HUES6 (cell line): ENCODE data around the gene PLA2G1B.
"Not testable (repeated sequence)": the region's sequence is repeated elsewhere in the genome, so short reads cannot be mapped to it uniquely, and the experiment has no call there.

Source experiments
- H3K27ac ChIP-seq: 2 replicates; pipeline ENCODE4 v1.7.0; 2013; ENCODE audit warnings: low read depth, mild to moderate bottlenecking, low read length, inconsistent platforms
- H3K27me3 ChIP-seq: 2 replicates; pipeline ENCODE4 v1.6.1; 2013; ENCODE audit warnings: low read length; ENCODE audit not compliant: control insufficient read depth, insufficient read depth
- H3K36me3 ChIP-seq: 2 replicates; pipeline ENCODE4 v1.6.1; 2013; ENCODE audit warnings: low read length; ENCODE audit not compliant: control insufficient read depth, insufficient read depth
- H3K4me1 ChIP-seq: 2 replicates; pipeline ENCODE4 v1.6.1; 2013; ENCODE audit warnings: low read length; ENCODE audit not compliant: control insufficient read depth, insufficient read depth
- H3K4me3 ChIP-seq: 2 replicates; pipeline ENCODE4 v1.5.1; 2013; ENCODE audit warnings: low read depth, low read length
- H3K9ac ChIP-seq: one replicate; pipeline ENCODE4 v1.6.1; 2013; ENCODE audit warnings: mild to moderate bottlenecking, low read length
- H3K9me3 ChIP-seq: 2 replicates; pipeline ENCODE4 v1.6.1; 2013; ENCODE audit warnings: low read depth, low read length; ENCODE audit not compliant: control insufficient read depth, insufficient read depth

Gene PLA2G1B

DNA sequence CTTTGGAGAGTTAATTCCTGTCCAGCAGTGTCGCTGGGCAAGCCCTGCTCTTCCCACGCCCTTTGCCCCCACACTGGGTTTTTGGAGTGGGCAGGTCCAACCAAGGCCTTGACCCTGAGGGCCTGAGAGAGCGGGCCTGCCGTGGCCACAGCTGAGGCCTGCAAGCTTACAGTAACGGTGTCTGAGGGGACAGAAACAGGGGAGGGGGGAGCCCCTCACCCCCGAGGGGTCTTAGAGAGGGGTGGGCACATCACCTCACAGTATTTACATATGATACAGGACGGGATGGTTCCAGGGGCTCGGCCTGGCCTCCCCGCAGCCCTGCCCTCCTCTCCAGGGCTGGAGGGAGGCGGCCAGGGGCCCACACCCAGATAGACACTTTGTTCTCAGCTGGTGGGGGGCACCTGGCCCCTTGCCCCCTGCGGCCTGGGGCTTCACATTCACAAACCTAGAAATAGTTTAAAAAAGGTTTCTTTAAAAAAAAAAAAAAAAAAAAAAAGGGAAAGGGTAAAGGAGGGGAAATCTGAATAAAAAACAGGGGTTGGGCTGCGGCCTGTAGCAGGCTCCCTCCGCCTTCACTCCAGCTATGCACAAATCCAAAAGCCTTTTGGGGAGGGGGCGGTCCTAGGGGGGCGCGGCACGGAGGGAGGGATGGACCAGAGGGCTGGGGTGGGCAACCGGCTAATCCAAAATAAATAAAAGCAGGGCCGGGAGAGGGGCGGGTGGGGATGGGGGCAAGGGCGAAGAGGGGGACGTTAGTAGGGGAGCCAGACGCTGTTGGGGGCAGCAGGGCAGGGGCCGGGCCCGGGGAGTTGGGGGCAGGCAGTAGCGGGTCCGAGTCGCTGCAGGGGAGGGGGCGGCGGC lies 14.8 kb upstream of the PLA2G1B start:
- H3K4me3 ChIP-seq = no peak overlapping the region
- H3K27me3 ChIP-seq = no peaks in the 10 kb centered on the region
- no peak overlapping the region for H3K9ac ChIP-seq
- peaks cover 11% of the 10 kb centered on the region for H3K9me3 ChIP-seq
- peaks cover 4% of the 10 kb centered on the region; the same call in 1 of the 2 replicates for H3K4me1 ChIP-seq
- peaks cover 36% of the 10 kb centered on the region for H3K36me3 ChIP-seq
- no peak overlapping the region for H3K27ac ChIP-seq

DNA sequence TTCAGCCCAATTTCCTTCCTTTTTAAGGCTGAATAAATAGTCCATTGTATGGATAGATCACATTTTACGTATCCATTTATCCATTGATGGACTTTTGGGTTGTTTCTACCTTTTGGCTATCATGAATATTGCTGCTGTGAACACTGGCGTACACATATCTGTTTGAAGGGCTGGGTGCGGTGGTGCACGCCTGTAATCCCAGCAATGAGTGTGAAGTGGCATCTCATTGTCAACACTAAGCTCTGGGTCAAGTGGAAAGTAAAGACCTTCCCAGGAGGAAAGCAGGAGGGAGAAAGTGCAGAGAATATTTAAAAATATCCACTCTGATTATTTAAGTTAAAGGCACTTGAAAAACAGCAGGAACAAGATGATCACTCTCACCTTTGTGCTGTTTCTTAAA lies 11.7 kb upstream of the PLA2G1B start:
- Histone ChIP-seq H3K27me3 (no peaks in the 10 kb centered on the region), H3K4me3 (no peak overlapping the region), H3K9ac (no peak overlapping the region), H3K4me1 (peaks cover 4% of the 10 kb centered on the region; the same call in 1 of the 2 replicates), H3K36me3 (peaks cover 12% of the 10 kb centered on the region), H3K9me3 (peaks cover 24% of the 10 kb centered on the region), H3K27ac (no peak overlapping the region)

DNA sequence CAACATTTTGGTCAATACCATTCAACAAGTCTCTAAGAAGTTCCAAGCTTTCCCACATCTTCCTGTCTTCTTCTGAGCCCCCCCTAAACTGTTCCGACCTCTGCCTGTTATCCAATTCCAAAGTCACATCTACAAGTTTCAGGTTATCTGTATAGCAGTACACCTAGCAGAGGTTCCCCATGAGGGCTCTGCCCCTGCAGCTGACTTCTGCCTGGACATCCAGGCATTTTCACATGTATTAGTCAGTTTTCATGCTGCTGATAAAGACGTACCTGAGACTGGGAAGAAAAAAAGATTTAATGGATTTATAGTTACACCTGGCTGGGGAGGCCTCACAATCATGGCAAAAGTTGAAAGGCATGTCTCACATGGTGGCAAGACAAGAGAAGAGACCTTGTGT lies 10.2 kb upstream of the PLA2G1B start:
- H3K27me3 ChIP-seq = no peaks in the 10 kb centered on the region
- H3K4me1 ChIP-seq = peaks cover 4% of the 10 kb centered on the region; the same call in 1 of the 2 replicates
- no peaks in the 10 kb centered on the region for H3K36me3 ChIP-seq
- H3K9ac ChIP-seq = no peak overlapping the region
- H3K27ac ChIP-seq = no peak overlapping the region
- no peak overlapping the region for H3K4me3 ChIP-seq
- peaks cover 24% of the 10 kb centered on the region for H3K9me3 ChIP-seq

DNA sequence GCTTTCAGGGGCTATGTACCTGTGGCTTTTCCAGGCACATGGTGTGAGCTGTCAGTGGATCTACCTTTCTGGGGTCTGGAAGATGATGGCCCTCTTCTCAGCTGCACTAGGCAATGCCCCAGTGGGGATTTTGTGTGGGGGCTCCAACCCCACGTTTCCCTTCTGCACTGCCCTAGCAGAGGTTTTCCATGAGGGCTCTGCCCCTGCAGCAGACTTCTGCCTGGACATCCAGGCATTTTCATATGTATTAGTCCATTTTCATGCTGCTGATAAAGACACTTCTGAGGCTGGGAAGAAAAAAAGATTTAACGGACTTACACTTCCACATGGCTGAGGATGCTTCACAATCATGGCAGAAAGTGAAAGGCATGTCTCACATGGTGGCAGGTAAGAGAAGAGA lies 8.8 kb upstream of the PLA2G1B start:
- not testable (repeated sequence) for H3K36me3 ChIP-seq, H3K9ac ChIP-seq

DNA sequence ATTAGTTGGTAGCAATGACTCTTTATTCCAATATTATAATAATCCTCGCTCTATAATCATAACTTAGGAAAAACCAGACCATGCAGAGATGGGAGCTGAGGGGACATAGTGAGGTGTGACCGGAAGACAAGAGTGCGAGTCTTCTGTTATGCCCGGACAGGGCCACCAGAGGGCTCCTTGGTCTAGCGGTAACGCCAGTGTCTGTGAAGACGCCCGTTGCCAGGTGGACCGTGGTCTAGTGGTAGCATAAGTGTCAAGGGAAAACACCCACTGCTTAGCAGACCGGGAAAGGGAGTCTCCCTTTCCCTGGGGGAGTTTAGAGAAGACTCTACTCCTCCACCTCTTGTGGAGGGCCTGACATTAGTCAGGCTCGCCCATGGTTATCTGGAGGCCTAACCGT lies 7.9 kb upstream of the PLA2G1B start:
- not testable (repeated sequence) for H3K27me3 ChIP-seq, H3K9ac ChIP-seq, H3K4me3 ChIP-seq, H3K4me1 ChIP-seq, H3K36me3 ChIP-seq, H3K27ac ChIP-seq
- peaks cover 24% of the 10 kb centered on the region for H3K9me3 ChIP-seq

More for the DNA sequence above, 8.8 kb upstream of the PLA2G1B start:
- not testable (repeated sequence) for H3K4me1 ChIP-seq, H3K27me3 ChIP-seq, H3K27ac ChIP-seq, H3K4me3 ChIP-seq
- peaks cover 24% of the 10 kb centered on the region for H3K9me3 ChIP-seq

DNA sequence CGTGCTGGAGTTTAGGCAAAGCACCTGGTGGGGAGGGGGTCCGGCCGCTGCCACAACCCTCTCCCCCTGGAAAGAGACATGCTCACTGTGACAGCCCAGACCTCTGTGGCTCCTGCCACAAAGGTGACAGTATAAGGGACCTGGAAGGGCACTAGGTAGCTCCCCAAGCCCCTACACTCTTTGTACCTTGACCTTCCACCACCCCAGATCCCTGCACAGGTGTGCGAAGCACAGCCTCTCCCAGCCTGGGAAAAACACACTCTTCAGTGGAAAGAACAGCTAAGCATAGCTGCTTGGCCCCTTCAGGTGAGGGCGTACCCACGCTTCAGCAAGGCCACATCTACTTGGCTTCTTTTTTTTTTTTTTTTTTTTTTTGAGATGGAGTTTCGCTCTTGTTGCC lies 4.9 kb upstream of the PLA2G1B start:
- Histone ChIP-seq H3K27me3 (no peaks in the 10 kb centered on the region), H3K36me3 (no peaks in the 10 kb centered on the region), H3K9me3 (peaks cover 14% of the 10 kb centered on the region), H3K4me1 (no peaks in the 10 kb centered on the region), H3K27ac (no peak overlapping the region), H3K9ac (no peak overlapping the region), H3K4me3 (no peak overlapping the region)

DNA sequence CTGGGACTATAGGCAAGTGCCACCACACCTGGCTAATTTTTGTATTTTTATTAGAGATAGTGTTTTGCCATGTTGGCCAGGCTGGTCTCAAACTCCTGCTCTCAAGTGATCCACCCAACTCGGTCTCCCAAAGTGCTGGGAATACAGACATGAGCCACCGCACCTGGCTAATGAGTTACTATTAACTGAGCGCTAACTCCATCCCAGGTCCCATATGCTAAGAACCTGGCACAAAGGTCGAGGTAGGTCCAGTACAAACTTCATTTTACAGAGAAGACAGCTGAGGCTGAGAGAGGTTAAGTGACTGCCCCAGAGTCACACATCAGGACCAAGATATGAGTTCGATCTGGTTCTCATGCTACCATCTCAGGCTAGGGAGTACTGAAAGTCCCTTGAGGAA lies 4.5 kb upstream of the PLA2G1B start:
- H3K9ac ChIP-seq = no peak overlapping the region
- no peak overlapping the region for H3K4me3 ChIP-seq
- no peak overlapping the region for H3K27ac ChIP-seq
- no peaks in the 10 kb centered on the region for H3K36me3 ChIP-seq
- peaks cover 10% of the 10 kb centered on the region for H3K9me3 ChIP-seq
- no peaks in the 10 kb centered on the region for H3K27me3 ChIP-seq
- no peaks in the 10 kb centered on the region for H3K4me1 ChIP-seq

DNA sequence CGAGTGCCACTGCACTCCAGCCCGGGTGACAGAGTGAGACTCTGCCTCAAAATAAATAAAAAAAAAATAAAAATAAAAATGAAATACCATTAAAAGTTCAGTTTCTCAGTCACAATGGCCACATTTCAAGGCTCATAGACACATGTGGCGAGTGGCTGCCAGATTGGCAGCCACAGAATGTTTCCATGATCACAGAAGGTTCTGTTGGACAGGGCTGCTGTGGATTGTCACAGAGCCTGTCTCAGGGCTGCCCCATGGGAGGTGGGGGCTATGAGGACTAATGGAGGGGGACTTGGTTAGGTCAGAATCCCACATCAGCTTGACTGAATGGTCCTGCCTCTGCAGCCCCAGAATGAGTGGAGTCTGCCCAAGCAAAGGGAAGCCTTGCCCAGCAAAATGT lies 3.8 kb upstream of the PLA2G1B start:
- H3K4me1 ChIP-seq = no peaks in the 10 kb centered on the region
- no peak overlapping the region for H3K27ac ChIP-seq
- H3K9ac ChIP-seq = no peak overlapping the region
- no peak overlapping the region for H3K4me3 ChIP-seq
- no peaks in the 10 kb centered on the region for H3K36me3 ChIP-seq
- H3K9me3 ChIP-seq = peaks cover 3% of the 10 kb centered on the region
- H3K27me3 ChIP-seq = no peaks in the 10 kb centered on the region

DNA sequence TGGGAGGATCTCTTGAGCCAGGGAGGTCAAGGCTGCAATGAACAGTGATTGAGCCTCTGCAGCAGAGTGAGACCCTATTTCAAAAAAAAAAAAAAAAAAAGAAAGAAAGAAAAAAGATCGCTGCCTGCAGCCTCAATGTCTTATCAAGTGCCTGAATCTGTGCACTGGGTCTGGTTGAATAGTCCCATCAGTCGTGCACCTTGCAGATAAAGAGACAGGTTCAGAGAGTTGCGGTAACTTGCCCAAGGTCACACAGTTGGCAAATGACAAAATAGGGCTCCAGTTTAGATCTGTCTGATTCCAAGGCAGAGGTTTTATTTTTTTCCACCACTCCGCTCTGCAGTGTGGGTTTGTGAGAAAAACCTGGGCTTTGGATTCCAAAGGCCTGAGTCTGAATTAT lies 649 bp upstream of the PLA2G1B start:
- Histone ChIP-seq H3K4me1 (no peaks in the 10 kb centered on the region), H3K9ac (no peak overlapping the region), H3K4me3 (no peak overlapping the region), H3K27me3 (no peaks in the 10 kb centered on the region), H3K9me3 (no peaks in the 10 kb centered on the region), H3K36me3 (no peaks in the 10 kb centered on the region), H3K27ac (no peak overlapping the region)

DNA sequence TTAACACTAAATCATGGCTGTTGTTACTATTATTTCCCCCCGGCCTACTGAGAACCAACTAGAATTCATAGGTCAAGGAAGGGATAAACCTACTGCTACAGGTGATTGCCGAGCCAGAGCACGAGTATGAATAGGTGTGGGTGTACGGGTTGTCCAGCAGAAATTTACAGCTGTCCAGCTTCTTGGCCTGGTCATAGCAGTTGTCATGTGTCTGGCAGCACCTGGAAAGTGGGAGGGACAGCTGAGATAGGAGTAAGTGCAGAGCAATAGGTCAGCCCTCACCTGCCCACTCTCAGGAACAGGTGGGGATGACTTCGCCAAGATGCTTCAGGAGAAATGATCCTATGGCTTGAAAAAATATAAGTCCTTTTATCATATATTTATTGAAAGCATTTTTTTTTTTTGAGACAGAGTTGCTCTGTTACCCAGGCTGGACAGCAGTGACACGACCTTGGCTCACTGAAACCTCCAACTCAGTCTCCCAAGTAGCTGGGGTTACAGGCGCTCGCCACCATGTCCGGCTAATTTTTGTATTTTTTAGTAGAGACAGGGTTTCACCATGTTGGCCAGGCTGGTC lies 2.6 kb downstream of the PLA2G1B start:
- H3K9ac ChIP-seq = no peak overlapping the region
- H3K9me3 ChIP-seq = no peaks in the 10 kb centered on the region
- no peak overlapping the region for H3K4me3 ChIP-seq
- no peak overlapping the region for H3K27ac ChIP-seq
- no peaks in the 10 kb centered on the region for H3K36me3 ChIP-seq
- no peaks in the 10 kb centered on the region for H3K27me3 ChIP-seq
- H3K4me1 ChIP-seq = no peaks in the 10 kb centered on the region

DNA sequence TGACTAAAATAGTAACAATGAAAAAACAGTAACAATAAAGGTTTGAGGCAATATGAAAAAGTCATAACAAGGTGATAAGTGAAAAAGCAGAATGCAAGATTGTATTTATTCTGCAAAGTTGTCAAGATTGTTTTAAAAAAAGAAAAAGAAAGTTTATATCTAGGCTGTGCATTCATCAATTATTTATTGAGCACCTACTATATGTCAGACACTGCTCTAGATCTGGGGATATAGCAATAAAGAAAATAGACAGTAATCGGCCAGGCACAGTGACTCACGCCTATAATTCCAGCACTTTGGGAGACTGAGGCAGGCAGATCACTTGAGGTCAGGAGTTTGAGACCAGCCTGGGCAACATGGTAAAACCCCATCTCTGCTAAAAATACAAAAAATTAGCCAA lies 3.8 kb downstream of the PLA2G1B start:
- Histone ChIP-seq H3K9ac (no peak overlapping the region), H3K27me3 (no peaks in the 10 kb centered on the region), H3K4me3 (no peak overlapping the region), H3K27ac (no peak overlapping the region), H3K9me3 (no peaks in the 10 kb centered on the region), H3K4me1 (no peaks in the 10 kb centered on the region), H3K36me3 (no peaks in the 10 kb centered on the region)
